ENCODE results near the gene B4GALT7.

DNA sequence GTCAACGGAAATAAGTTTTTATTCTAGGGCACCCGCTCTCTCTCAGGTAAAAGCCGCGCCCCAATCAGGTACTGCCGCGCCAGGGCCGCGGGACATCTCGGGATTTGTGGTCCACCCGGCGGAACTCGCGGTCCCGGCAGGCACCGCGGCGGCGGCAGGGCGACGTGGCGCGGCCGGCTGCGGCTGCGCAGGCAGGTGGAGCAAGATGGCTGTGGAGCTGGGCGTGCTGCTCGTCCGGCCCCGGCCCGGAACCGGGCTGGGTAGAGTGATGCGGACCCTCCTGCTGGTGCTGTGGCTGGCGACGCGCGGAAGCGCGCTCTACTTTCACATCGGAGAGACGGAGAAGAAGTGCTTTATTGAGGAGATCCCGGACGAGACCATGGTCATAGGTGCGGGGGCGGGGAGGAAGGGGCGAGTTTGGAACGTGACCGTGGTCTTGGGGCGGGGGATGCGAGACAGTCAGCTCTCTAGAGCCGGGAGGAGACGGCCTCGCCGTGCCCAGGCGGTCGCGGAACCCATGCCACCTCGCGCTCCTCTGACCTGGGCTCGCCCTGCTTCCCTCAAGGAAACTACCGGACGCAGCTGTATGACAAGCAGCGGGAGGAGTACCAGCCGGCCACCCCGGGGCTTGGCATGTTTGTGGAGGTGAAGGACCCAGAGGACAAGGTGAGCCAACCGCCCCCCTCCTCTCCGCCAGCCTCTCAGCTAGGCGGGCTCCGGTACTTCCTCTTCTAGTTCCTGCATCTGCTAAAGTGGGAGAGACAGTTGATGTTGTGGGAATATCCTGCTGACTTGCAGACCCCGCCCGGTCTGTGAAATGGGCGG lies 7.7 kb upstream of the B4GALT7 start, which contains the start of gene TMED9:
- TF ChIP-seq, protein P1, sequence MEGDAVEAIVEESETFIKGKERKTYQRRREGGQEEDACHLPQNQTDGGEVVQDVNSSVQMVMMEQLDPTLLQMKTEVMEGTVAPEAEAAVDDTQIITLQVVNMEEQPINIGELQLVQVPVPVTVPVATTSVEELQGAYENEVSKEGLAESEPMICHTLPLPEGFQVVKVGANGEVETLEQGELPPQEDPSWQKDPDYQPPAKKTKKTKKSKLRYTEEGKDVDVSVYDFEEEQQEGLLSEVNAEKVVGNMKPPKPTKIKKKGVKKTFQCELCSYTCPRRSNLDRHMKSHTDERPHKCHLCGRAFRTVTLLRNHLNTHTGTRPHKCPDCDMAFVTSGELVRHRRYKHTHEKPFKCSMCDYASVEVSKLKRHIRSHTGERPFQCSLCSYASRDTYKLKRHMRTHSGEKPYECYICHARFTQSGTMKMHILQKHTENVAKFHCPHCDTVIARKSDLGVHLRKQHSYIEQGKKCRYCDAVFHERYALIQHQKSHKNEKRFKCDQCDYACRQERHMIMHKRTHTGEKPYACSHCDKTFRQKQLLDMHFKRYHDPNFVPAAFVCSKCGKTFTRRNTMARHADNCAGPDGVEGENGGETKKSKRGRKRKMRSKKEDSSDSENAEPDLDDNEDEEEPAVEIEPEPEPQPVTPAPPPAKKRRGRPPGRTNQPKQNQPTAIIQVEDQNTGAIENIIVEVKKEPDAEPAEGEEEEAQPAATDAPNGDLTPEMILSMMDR (IDR thresholded peaks at IDR 0.05), result no peak
- TF ChIP-seq POLR2A (IDR thresholded peaks at IDR 0.05) (peak; percentile 67 to 70), EP300 (IDR thresholded peaks at IDR 0.05) (no peak), POLR2AphosphoS5 (IDR thresholded peaks at IDR 0.05) (peak; percentile 73 to 93 (median 84))
